GM21381 (cell line): ENCODE data around the gene LUC7L.
"Not testable (repeated sequence)": the region's sequence is repeated elsewhere in the genome, so short reads cannot be mapped to it uniquely, and the experiment has no call there.

Experiments
- ATAC-seq: cut with Tn5 transposase; IDR thresholded peaks from one replicate; pipeline ENCODE4 v1.9.1; 2021; ENCODE audit warnings: mild to moderate bottlenecking, moderate library complexity; ENCODE audit not compliant: unreplicated experiment

Gene LUC7L

GRCh38 chr16:264440-264951 lies 35.2 kb upstream of the LUC7L start:
- no peak for ATAC-seq

GRCh38 chr16:263944-264343 lies 34.7 kb upstream of the LUC7L start:
- no peak for ATAC-seq

GRCh38 chr16:263182-263774 lies 34.0 kb upstream of the LUC7L start:
- ATAC-seq = no peak

- ATAC-seq = no peak
Observed at GRCh38 chr16:262121-262745, 33.0 kb upstream of the LUC7L start.

GRCh38 chr16:261031-261691 lies 31.9 kb upstream of the LUC7L start:
- no peak for ATAC-seq

GRCh38 chr16:260326-260725 lies 31.1 kb upstream of the LUC7L start:
- no peak for ATAC-seq

- no peak for ATAC-seq
Observed at GRCh38 chr16:259814-260253, 30.6 kb upstream of the LUC7L start.

GRCh38 chr16:259226-259625 lies 30.0 kb upstream of the LUC7L start:
- no peak for ATAC-seq

- not testable (repeated sequence) for ATAC-seq
Observed at GRCh38 chr16:258091-258490, 28.8 kb upstream of the LUC7L start.

- ATAC-seq = no peak
Observed at GRCh38 chr16:255183-255582, 25.9 kb upstream of the LUC7L start.

GRCh38 chr16:254461-254860 lies 25.2 kb upstream of the LUC7L start:
- ATAC-seq = no peak

GRCh38 chr16:253833-254232 lies 24.6 kb upstream of the LUC7L start:
- ATAC-seq = no peak

- no peak for ATAC-seq
Observed at GRCh38 chr16:252366-253337, 23.4 kb upstream of the LUC7L start.

GRCh38 chr16:249431-249830 lies 20.2 kb upstream of the LUC7L start:
- ATAC-seq = no peak

- no peak for ATAC-seq
Observed at GRCh38 chr16:247027-247426, 17.8 kb upstream of the LUC7L start.

- no peak for ATAC-seq
Observed at GRCh38 chr16:245105-245504, 15.9 kb upstream of the LUC7L start.

GRCh38 chr16:243348-243747 lies 14.1 kb upstream of the LUC7L start:
- ATAC-seq = no peak

GRCh38 chr16:242281-242680 lies 13.0 kb upstream of the LUC7L start:
- ATAC-seq = no peak

- ATAC-seq = no peak
Observed at GRCh38 chr16:240559-240958, 11.3 kb upstream of the LUC7L start.

GRCh38 chr16:239948-240277 lies 10.7 kb upstream of the LUC7L start:
- ATAC-seq = no peak
